GM12878 (cell line): Measurements from ENCODE around the gene CAPZB. TPM values are rescaled to one million over a fixed set of nuclear protein-coding genes. Genes with fewer than 3 reads are reported as not detected.

Experiments
- ASH2L ChIP-seq: fragments of 300-600, 200-600 bp; sonication (generic); IDR thresholded peaks from 2 replicates; pipeline ENCODE4 v1.6.1; 2017; ENCODE audit warnings: low read depth, mild to moderate bottlenecking, borderline replicate concordance
- BCL3 ChIP-seq: IDR thresholded peaks from 2 replicates; pipeline ENCODE4 v1.6.1; 2011; ENCODE audit warnings: borderline replicate concordance, low read depth, mild to moderate bottlenecking, moderate library complexity, low read length; ENCODE audit not compliant: insufficient read depth, poor library complexity, severe bottlenecking
- CBX5 ChIP-seq: sonication (generic); IDR thresholded peaks from 2 replicates; pipeline ENCODE4 v1.6.1; 2016; ENCODE audit warnings: low read depth, moderate library complexity, mild to moderate bottlenecking, inconsistent platforms
- CREB1 ChIP-seq: IDR thresholded peaks from 2 replicates; pipeline ENCODE4 v1.6.1; 2012; ENCODE audit warnings: low read depth, mild to moderate bottlenecking, inconsistent platforms
- E2F4 ChIP-seq: IDR thresholded peaks from 2 replicates; pipeline ENCODE4 v1.6.1; 2012; ENCODE audit warnings: low read depth, low read length, improper control_type of control experiment
- E2F8 ChIP-seq: fragments of 450-650 bp; IDR thresholded peaks from 2 replicates; pipeline ENCODE4 v1.6.1; 2018; ENCODE audit warnings: mild to moderate bottlenecking, low read depth, moderate library complexity; ENCODE audit not compliant: partially characterized antibody
- EZH2 ChIP-seq: IDR thresholded peaks from 2 replicates; pipeline ENCODE4 v1.6.1; 2012; ENCODE audit warnings: low read depth, mild to moderate bottlenecking, control low read depth, inconsistent platforms, low read length, borderline replicate concordance; ENCODE audit not compliant: control insufficient read depth
- FOS ChIP-seq: IDR thresholded peaks from 3 replicates; pipeline ENCODE4 v1.6.1; 2011; ENCODE audit warnings: borderline replicate concordance; ENCODE audit not compliant: insufficient read length; ENCODE audit errors: extremely low read depth
- NRF1 ChIP-seq: conservative IDR thresholded peaks from 2 replicates; pipeline ENCODE4 v1.6.1; 2011; ENCODE audit warnings: mild to moderate bottlenecking, low read depth, low read length, improper control_type of control experiment
- RUNX3 ChIP-seq: IDR thresholded peaks from 2 replicates; pipeline ENCODE4 v1.6.1; 2012; ENCODE audit warnings: low read length, inconsistent platforms
- ZNF217 ChIP-seq: fragments of 450-650 bp; IDR thresholded peaks from 2 replicates; pipeline ENCODE4 v1.6.1; 2017; ENCODE audit warnings: antibody characterized with exemption, mild to moderate bottlenecking
- polyA plus RNA-seq, 11 experiments: library from polyadenylated mRNA; depleted of rRNA in 4 of 11; unstranded in 6 of 11; stranded (reverse) in 5 of 11; fragments of >200 nt; fragmentation: Nextera tagmentation in 4 of 11; fragmentation: Illumina TruSeq in 1 of 11; extraction: Ambion mirVana in 4 of 11; extraction: Trizol in 1 of 11; gene quantifications; 1 replicate in 1 of 11; 2 replicates in 10 of 11; pipeline versions ENCODE4 v1.2.1 to v1.2.3, GENCODE V29; 2011 to 2016; ENCODE audit warnings: inconsistent platforms in 2 of 11, missing spikeins in 2 of 11, low read depth in 1 of 11
- total RNA-seq, 4 experiments: library from RNA; depleted of rRNA in 3 of 4; stranded (reverse); fragments of >200 nt in 3 of 4; fragmentation: Illumina TruSeq in 1 of 4; extraction: Trizol in 1 of 4; gene quantifications; 2 replicates each; pipeline versions ENCODE4 v1.2.1 to v1.2.3, GENCODE V29; 2013 to 2021

CAPZB gene
- total and polyA plus RNA-seq, 10 of the 15 experiments (the other 5 are each of a cell fraction or from before 2014, with no cell fraction given): 104 to 454 (median 213) TPM

GRCh38 chr1:19407494-19408096, 77.7 kb downstream of the CAPZB start (continued):
- TF ChIP-seq E2F8 (no peak), E2F4 (no peak), FOS (no peak), BCL3 (no peak), EZH2 (no peak), ASH2L (no peak), CREB1 (no peak), CBX5 (no peak), RUNX3 (no peak), ZNF217 (no peak), NRF1 (no peak)
